Activated CD4-positive, alpha-beta T cell treated with anti-CD3 and anti-CD28 coated beads, Interleukin-2, amount 50 U/mL, for 4 hours (primary cell): Measurements from ENCODE around the gene POLR1D.

ENCODE experiments used
- DNase-seq, 2 experiments: peaks; one replicate each; pipeline ENCODE4 v3.0.0-alpha.2; 2020

Gene POLR1D

DNA sequence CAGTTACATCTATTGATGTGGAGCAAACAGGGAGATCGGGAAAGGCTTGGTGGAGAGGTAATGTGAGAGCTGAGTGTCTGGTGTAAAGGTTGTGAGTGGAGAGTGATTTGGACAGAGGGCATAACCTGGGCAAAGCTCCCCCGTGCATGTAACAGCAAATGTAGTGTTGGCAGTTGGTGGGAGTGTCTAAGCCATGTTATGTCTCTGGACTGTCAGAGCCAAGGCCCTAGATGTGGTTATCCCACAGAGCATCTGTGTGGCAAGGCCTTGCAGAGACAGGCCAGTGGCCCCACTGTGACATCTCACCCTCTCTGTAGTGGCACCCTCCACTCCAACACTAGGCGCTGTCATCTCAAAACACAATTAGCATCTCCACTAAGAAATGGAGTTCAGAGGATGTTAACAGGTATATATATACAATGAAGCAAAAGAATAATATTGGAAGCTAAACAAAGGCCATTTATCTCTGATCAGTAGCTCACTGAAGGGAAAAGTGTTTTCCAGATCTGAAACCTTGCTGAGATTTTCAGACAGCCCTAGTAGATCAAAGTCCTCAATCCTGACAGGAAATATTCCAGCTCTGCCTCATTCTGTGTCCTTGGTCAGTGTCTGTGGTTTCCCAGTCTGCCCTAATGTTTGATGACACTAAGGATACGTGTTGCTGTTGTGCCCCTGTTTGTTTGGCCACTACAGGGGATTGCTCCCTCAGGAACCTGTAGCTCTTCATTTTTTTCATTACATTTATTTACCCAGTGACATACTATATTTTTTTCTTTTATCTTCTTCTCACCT is 20.2 kb downstream of the POLR1D start:
- no peak for DNase-seq

DNA sequence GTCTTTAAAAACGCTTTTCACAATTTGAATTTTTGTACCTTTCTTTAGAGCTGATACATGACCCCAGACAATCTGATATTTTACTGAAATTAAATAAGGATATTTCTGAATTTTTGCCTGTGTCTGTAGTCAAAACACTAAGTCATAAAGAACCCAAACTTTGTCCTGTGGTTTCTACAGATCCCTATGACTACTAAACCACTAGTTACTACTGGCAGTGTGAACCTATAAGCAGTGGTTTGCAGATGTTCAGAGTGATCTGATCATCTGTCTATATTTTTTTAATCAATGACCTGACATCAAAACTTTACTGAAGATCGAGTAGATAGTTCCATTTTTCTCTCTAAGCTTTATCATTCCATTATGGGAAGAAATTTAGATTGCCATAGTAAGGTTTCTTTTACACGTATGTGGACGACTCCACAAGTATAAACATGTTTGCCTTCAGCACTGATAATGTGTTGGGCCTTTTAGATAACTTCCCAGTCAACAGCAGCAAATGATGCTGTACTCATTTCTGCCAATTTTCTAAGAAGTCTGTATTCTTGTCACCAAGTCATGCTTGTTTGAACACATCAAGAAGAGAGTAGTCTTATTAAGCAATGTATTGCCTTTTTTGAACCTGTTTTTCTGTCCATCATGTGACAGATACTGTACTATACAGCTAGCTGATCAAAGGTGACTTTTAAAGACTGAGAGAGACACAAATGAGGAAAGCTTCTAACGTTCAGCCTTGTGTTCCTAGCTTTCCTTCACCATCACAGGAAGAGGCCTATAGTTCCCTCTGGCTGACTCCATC is 21.8 kb downstream of the POLR1D start:
- DNase-seq, result no peak

DNA sequence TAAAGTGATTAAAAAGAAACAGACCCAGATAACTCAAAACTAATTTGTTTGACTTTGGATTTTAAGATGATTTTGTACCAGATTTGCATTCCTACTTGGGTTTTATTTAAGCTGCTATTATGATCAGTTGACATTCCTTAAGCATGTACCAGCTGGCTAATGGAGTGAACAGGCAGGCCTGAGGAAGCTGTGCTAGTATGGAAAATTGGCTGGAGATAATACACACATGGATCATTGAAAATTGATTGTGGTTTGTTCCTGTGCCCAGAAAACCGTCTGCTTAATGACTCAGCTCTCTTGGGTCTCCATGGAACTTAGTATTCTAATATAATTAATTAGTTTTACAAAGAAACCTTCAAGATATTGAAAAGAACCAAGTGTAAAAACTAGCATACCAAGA is 22.6 kb downstream of the POLR1D start:
- DNase-seq, result no peak

DNA sequence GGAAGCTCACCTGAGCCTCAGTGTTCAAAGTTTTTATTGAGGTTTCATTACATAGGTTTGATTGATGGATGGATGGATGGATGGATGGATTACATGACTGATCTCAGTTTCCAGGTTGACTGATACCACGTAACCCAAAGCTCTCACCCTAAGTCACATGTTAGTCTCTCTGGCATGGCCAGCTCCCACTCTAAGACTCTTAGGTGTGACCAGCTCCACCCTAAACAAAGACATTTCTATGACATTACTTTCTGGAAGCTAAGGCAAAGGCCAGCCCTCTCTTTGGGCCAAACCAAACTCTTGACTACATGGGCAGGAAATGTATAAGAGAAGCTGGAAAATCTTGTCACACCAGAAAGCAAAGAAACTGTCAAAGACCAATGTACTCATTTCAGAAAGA is 28.6 kb downstream of the POLR1D start:
- DNase-seq, result no peak

DNA sequence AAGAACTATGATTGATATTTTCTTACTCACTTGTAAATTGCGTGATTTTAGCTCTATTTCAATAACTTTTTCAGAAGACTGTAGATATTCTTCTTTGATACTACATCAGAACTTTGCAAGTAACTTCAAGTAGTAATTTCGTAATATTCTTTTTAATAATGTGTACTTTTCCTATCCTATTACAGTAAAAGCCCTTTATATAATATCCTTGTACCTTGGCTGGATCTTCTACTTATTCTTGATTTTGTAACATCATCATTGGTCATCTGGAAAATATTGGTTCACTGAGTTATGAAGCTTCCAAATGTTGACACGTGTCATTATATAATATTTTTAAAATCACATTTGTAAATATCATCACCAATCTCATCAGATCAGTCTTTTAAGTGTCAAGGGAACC is 32.4 kb downstream of the POLR1D start:
- no peak for DNase-seq

DNA sequence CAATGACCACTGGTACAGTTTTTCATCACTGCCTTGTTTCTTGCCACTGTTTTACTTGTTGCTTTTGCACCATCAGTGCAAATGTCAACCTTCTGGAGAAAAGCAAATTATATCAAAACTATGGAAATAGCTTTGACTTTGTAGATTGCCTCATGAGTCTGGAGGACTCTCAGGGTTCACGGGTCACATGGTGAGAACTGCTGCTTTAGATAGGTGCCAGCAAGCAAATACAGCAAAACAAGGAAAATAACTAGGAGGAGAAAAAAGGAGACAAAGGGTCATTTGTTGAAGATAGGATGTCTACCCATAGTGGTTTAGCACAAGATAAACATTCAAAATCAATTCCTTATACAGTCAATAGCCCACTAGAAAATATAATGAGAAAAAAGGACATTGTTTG is 33.1 kb downstream of the POLR1D start:
- DNase-seq, result no peak

DNA sequence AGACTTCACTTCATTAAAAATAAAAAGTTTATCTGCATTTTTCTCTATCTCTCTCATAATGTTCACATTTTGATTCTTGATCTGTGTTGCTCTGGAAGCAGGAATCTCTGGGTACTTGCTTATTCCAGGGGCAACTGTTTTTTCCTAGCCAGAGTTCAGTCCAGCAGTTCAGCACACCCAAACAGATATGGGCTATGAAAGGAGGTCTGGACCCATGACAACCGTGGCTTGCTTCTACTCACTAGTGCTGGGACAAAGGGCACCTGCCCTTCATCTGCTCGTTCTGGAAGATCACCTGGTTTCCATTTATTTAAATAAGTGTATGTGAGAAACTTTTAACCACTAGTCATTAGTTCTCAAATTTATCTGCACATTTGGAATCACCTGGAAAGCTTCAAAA is 36.0 kb downstream of the POLR1D start:
- no peak for DNase-seq

DNA sequence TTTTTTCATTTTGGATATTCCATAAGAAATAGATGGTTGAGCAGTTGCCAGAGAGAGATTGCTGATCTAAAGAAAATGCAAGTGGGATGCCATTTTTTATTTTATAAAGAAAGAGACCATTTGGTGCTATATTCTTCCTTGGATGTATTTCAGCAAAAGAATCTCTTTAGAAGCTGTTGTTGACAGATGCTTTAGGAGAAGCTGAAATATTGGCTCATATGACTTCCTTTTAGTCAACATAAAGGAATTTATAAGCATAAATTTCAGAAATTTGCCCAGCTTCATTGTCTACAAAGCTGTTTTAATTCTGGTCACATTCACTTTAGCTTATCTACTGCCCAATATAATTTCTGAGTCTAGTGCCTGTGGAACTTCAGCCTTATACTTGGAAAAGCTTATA is 36.9 kb downstream of the POLR1D start:
- DNase-seq, result no peak

DNA sequence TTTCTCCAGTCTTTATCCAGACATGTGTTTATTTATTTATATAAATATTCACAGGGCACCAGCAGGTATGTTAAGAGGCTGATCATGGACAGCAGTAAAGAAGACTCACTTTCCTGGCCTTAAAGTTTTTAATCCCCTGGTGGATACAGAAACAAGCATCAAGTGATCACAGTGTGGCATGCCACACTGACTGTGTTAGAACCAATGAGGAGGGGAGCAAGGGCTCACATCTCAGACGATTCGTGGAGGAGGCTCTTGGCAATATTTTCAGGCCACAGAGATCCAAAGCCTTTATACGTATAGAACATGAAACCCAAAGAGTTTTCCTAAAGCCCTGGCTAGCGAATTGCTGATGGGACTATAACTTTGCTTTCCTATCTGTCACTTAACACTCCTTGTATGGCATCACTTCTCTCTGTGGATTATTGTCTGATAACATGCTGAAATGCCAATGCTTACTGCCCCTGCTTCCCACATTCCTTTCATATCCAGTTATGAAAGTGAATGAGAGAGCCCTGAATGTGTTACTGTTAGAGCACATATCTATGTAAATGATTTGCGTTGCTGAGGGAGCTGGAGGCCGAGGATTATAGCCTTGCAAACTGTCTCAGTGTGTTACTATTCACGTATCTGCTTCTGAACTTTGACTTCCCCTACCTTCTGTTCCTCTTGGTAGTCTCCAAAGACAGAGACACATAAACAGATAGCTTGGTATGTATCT is 37.6 kb downstream of the POLR1D start:
- no peak for DNase-seq

DNA sequence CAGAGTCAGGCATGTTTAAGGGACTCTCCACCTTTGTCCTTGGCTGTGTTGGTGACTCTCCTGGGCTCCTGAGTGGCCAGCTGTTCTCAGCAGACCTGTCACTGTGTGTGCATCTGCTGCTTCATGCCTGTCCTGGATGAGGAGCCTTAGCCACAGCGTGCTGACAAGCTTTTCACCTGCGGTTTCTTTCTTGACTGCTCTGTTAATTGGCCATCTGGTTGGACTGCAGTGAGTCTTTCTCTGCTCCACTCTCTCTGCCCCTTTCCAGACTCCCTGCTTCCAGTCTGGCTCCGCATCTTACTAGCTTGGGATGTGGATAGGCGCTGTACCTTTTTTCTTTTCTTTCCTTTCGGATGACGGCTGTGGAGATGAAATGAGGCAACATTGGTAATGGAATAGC is 38.8 kb downstream of the POLR1D start:
- DNase-seq, result no peak

DNA sequence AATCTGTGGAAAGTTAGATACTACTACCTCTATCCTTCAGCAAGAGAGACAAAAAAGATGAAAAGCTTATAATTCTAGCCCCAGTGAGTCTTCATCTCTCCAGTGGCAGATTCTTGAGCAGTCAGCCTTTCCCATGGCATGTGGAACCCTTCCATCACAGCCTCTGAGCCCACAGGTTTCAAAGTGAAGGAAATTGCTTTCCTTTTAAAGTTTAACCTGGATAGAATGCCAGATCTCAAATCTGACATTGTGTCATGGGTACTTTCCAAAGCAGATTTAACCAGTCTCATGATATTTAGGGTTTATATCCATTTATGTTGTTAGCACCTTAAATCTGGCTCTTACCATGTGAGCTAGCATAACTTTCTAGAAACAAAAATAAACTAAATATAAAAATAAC is 39.3 kb downstream of the POLR1D start:
- no peak for DNase-seq

DNA sequence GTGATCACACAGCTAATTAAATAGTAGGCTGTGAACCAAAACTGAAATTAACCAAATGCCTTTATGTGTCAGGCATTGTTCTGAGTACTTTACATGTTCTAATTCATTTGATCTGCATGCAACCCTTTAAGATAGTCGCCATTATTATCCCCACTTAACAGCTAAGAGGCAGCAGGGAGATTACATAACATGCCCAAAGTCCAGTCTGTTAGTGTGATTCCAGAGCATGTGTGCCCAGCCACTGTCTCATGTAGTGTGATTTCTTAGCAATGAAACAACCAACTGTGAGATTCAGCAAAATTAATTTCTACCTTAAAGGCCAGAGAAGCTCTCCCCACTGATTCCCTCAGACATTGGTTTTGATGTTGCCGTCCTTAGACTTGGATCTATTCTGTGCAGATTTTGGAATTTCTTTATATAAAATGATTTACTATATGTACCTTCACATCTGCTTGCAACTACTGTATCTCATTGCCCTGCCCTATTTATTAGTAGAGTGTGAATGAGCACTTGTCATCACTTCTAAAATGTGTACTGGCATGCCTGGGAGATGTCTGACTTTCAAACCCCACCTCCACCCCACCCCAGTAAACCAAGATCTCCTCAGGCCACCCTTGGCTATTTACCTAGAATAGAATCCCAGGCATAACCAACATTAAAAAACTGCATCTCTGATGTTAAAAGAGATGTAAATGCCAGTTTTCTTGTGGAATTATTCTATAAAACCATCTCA is 41.2 kb downstream of the POLR1D start:
- DNase-seq, result no peak

DNA sequence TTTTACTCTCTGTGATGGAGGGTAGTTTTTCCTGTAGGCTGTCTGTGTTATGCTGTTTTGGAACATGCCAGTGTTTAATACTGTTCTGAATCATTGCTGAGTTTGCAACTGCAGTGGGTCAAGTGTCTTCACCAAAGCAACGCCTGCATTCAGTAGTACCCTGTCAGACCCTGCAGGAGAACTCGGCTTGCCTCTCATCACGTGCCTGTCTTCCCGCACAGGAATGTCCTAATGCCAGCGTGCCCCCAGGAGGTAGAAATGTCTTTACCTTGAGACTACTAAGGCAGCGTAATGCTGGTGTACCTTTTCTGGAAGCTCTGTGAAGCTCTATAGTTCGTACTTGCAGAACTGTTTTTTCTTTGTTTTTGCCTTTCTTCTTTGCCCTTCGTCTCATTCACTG is 42.3 kb downstream of the POLR1D start:
- no peak for DNase-seq

DNA sequence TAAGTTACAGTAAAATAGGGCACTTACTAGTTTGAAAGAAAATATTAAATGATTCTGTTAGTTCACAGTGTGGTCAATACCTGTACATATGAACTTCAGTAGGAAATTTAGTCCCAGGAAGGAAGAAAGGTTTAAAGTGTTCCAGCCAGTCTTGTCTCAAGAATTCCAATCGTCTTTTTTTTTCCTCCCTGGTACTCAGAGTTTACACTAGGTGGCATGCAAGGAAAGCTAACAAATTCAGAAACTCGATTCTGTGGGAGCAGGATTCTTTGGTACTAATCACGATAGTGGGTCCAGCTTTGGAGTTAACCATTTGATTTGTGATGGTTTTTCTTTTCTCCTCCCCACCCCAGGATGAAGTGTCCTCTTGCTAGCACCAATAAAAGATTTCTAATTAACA is 43.6 kb downstream of the POLR1D start:
- no peak for DNase-seq

DNA sequence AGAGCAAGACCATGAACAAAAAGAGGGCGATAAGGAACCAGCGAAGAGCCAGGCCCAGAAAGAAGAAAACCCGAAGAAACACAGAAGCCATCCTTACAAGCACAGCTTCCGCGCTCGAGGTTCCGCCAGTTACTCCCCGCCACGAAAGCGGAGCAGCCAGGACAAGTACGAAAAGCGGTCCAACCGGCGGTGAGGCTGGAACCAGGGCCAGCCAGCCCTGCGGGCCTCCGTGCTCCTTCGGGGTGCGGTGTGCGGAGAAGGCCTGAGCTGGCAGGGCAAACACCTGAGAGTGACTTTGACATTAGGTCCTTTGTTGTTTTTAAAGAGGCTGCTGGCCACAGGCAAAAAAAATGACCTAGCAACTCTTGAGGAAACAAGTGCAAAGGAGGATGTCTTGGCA is 44.1 kb downstream of the POLR1D start:
- no peak for DNase-seq

DNA sequence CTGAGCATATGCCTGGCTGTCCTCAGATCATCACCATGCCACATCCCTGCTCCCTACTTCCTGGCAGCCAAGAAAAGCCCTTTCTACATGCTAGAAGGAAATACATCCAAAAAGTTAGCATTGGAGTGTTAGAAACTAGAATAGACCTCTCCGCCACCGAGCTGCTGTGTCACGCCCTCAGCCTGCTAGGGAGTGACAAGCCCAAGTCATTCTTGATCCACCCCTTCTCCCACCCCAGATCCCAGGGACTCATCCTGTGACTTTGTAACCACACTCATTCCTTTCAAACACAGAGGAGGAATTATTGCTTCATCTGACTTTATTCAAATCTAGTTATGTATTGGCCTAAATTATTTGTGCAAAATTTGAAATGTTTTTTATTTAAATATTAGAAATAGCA is 45.3 kb downstream of the POLR1D start:
- DNase-seq, result no peak

DNA sequence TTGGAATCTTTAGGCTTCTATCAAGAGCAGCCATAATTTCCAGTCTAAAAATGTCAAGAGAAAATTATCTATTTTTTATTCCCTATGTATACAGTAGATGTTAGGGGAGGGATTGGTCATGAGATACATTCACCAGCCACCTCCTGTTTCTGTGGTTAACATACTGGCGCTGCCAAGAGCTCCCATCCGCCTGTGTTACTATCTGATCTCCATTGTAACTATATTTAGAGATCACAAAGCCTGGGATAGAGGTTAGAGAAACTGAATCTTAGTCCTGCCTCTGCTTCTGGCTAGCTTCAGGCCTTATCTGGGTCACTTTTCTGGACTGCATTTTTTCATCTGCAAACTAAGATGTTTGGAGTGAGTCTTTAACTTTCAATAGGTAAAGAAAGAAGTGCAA is 46.3 kb downstream of the POLR1D start:
- no peak for DNase-seq

DNA sequence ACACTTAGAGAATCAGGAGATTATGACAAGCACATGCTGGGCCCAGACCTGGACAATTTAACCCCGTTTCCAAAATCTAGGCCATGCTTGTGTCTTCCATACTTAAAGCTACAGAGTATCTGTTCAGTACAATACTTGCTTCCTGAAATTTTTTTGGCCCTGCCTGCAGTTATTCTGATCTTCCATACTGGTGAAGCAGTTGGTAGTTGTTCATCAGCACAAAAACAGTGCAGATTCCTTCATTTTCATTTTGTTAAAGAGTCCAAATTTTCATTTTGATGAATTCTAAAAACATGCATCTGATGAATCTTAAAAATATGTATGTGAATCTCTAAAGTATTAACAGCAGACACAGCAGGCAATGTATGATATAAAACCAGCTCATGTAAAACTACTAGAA is 49.2 kb downstream of the POLR1D start:
- DNase-seq, result no peak

DNA sequence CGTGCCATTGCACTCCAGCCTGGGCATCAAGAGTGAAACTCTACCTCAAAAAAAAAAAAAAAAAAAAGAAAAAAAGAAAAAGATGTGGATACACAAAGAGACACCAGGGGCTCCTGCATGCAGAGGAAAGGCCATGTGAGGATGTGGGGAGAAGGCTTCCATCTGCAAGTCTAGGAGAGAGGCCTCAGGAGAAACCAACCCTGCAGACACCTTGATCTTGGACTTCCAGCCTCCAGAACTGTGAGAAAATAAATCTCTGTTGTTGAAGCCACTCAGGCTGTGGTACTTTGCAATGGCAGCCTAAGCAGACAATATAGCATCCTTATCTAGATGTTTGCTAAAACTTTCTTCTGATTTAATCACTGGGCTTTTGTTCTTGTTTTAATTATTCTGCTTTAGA is 50.3 kb downstream of the POLR1D start:
- DNase-seq, result no peak
